DND-41 (cell line): ENCODE results near the gene TCF7L2.

Experiments
- ATAC-seq: fragments of 200-7000 bp; cut with Tn5 transposase; 3 replicates; pipeline ENCODE4 v1.9.1; 2021; ENCODE audit warnings: low read depth; ENCODE audit not compliant: insufficient read depth
- DNase-seq: peaks from one replicate; pipeline ENCODE4 v3.0.0-alpha.2; 2020
- H2AFZ ChIP-seq: 2 replicates; pipeline ENCODE4 v1.6.0; 2012; ENCODE audit warnings: low read depth, low read length
- H3K27ac ChIP-seq: 2 replicates; pipeline ENCODE4 v1.5.1; 2012; ENCODE audit warnings: low read length, inconsistent platforms
- H3K27me3 ChIP-seq: fragments of 200-600 bp; sonication (generic); 2 replicates; pipeline ENCODE4 v1.6.0; 2012; ENCODE audit warnings: low read length, mild to moderate bottlenecking, inconsistent platforms; ENCODE audit not compliant: insufficient read depth, poor library complexity
- H3K36me3 ChIP-seq: 2 replicates; pipeline ENCODE4 v1.5.1; 2012; ENCODE audit warnings: low read length, inconsistent platforms; ENCODE audit not compliant: insufficient read depth
- H3K4me1 ChIP-seq: 2 replicates; pipeline ENCODE4 v1.5.1; 2012; ENCODE audit warnings: mild to moderate bottlenecking, low read length; ENCODE audit not compliant: insufficient read depth
- H3K4me2 ChIP-seq: 2 replicates; pipeline ENCODE4 v1.6.0; 2012; ENCODE audit warnings: mild to moderate bottlenecking, moderate library complexity, low read length, inconsistent platforms; ENCODE audit not compliant: insufficient read depth
- H3K4me3 ChIP-seq, 2 experiments: fragments of 200-600 bp in 1 of 2; shearing (Covaris generic) in 1 of 2; 2 replicates each; pipeline ENCODE4 v1.5.1; 2012 to 2016; ENCODE audit warnings: inconsistent platforms in 2 of 2, low read length in 2 of 2, mild to moderate bottlenecking in 2 of 2, low read depth in 1 of 2, moderate library complexity in 1 of 2
- H3K79me2 ChIP-seq: 2 replicates; pipeline ENCODE4 v1.6.0; 2012; ENCODE audit warnings: low read length, inconsistent platforms; ENCODE audit not compliant: insufficient read depth
- H3K9ac ChIP-seq: 2 replicates; pipeline ENCODE4 v1.6.0; 2012; ENCODE audit warnings: low read depth, mild to moderate bottlenecking, inconsistent platforms, low read length, moderate library complexity
- H3K9me3 ChIP-seq: 2 replicates; pipeline ENCODE4 v1.5.1; 2012; ENCODE audit warnings: low read length, moderate library complexity, mild to moderate bottlenecking, inconsistent platforms; ENCODE audit not compliant: insufficient read depth, severe bottlenecking
- H4K20me1 ChIP-seq: 2 replicates; pipeline ENCODE4 v1.6.0; 2012; ENCODE audit warnings: low read length; ENCODE audit not compliant: insufficient read depth
- EZH2 ChIP-seq: IDR thresholded peaks from 3 replicates; pipeline ENCODE4 v1.6.1; 2012; ENCODE audit warnings: borderline replicate concordance, low read depth, mild to moderate bottlenecking, moderate library complexity, low read length, inconsistent platforms; ENCODE audit not compliant: severe bottlenecking
- TF ChIP-seq, protein P1 (sequence below): IDR thresholded peaks from 2 replicates; pipeline ENCODE4 v1.5.1; 2012; ENCODE audit warnings: borderline replicate concordance, low read length, moderate library complexity, mild to moderate bottlenecking; ENCODE audit not compliant: poor library complexity, severe bottlenecking; ENCODE audit errors: extremely low read depth

Gene TCF7L2

DNA sequence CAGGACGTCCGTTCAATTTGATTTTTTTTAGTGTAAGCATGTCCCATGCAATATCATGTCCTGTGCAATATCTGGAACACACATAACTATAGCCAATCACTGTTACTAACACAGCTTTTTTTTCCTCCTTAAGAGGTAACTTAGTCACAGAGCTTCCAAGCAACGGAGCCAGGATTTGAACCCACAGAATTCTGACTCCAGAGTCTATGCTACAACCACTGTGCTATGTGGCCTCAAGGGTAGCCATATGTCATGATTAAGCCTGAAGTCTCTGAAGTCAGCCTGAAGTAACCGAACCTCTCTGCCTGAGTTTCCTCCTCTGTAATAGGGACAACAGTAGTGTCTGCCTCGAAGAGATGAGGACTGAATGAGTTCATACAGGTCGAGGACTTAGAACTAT lies 42.2 kb upstream of the TCF7L2 start:
- Histone ChIP-seq H3K9me3 (no peaks in the 10 kb centered on the region), H3K27me3 (no peaks in the 10 kb centered on the region), H3K4me1 (no peaks in the 10 kb centered on the region), H3K4me3 (no peak overlapping the region), H3K9ac (no peak overlapping the region), H3K27ac (no peak overlapping the region), H3K79me2 (no peaks in the 10 kb centered on the region), H3K36me3 (no peaks in the 10 kb centered on the region), H2AFZ (no peak overlapping the region), H3K4me2 (no peak overlapping the region), H4K20me1 (no peaks in the 10 kb centered on the region)
- ATAC-seq: no peak
- no peak for TF ChIP-seq EZH2
- TF ChIP-seq, protein P1, sequence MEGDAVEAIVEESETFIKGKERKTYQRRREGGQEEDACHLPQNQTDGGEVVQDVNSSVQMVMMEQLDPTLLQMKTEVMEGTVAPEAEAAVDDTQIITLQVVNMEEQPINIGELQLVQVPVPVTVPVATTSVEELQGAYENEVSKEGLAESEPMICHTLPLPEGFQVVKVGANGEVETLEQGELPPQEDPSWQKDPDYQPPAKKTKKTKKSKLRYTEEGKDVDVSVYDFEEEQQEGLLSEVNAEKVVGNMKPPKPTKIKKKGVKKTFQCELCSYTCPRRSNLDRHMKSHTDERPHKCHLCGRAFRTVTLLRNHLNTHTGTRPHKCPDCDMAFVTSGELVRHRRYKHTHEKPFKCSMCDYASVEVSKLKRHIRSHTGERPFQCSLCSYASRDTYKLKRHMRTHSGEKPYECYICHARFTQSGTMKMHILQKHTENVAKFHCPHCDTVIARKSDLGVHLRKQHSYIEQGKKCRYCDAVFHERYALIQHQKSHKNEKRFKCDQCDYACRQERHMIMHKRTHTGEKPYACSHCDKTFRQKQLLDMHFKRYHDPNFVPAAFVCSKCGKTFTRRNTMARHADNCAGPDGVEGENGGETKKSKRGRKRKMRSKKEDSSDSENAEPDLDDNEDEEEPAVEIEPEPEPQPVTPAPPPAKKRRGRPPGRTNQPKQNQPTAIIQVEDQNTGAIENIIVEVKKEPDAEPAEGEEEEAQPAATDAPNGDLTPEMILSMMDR: no peak
- no peak for DNase-seq

DNA sequence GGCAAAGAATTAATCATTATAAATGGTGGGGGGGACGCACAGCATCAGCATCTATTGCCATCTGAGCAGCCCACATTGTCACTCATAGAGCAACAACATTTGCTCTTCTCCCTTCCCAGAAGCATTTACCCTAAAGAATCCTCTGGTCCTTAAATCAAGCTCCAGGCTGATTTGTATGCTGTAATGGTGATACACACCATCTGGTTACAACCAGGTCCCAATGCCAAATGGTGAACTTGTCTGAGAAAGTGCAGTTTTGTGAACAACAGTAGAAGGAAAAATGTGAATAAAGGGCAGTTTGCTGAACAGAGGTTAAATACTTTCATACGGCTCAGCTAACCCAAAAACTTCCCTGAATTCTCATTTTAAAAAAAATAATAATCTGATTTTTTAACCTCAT lies 38.8 kb upstream of the TCF7L2 start:
- Histone ChIP-seq H3K9ac (no peak overlapping the region), H3K9me3 (no peaks in the 10 kb centered on the region), H3K27me3 (no peaks in the 10 kb centered on the region), H3K36me3 (no peaks in the 10 kb centered on the region), H3K27ac (no peak overlapping the region), H3K79me2 (no peaks in the 10 kb centered on the region), H2AFZ (no peak overlapping the region), H3K4me3 (no peak overlapping the region), H4K20me1 (no peaks in the 10 kb centered on the region), H3K4me1 (no peaks in the 10 kb centered on the region), H3K4me2 (no peak overlapping the region)
- DNase-seq: no peak
- no peak for ATAC-seq
- no peak for TF ChIP-seq EZH2
- TF ChIP-seq, protein P1: no peak

DNA sequence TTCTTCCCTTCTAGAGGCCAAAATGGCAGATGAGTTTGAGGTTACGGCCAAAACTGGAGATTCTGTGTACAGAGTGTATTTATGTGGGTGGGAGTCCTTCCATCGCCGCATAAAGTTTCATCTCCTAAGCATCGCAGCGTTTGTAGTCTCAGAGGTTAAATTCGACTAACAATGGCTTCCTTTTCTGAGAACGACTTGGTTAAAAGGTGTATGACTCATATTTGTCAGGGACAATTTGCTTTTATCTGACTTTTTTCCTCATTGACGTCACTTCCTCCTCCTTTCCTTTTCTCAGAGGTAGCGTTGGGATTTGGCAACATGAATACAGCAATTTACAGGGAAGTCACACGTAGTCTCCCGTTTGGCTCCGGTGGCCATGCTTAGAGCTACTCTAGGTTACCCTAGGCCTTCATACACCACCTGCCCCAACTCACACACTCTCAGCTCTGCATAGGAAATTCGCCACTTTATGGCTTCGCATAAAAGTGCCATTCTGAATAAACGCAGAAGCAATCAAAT lies 37.6 kb upstream of the TCF7L2 start:
- H3K36me3 ChIP-seq: no peaks in the 10 kb centered on the region
- no peak overlapping the region for H2AFZ ChIP-seq
- H3K27ac ChIP-seq: no peak overlapping the region
- H3K4me1 ChIP-seq: no peaks in the 10 kb centered on the region
- H3K4me3 ChIP-seq: no peak overlapping the region
- H3K4me2 ChIP-seq: no peak overlapping the region
- no peaks in the 10 kb centered on the region for H3K27me3 ChIP-seq
- no peaks in the 10 kb centered on the region for H3K79me2 ChIP-seq
- H3K9me3 ChIP-seq: no peaks in the 10 kb centered on the region
- ATAC-seq: no peak
- no peak overlapping the region for H3K9ac ChIP-seq
- DNase-seq: no peak
- no peaks in the 10 kb centered on the region for H4K20me1 ChIP-seq
- TF ChIP-seq, protein P1: no peak
- TF ChIP-seq EZH2: no peak

DNA sequence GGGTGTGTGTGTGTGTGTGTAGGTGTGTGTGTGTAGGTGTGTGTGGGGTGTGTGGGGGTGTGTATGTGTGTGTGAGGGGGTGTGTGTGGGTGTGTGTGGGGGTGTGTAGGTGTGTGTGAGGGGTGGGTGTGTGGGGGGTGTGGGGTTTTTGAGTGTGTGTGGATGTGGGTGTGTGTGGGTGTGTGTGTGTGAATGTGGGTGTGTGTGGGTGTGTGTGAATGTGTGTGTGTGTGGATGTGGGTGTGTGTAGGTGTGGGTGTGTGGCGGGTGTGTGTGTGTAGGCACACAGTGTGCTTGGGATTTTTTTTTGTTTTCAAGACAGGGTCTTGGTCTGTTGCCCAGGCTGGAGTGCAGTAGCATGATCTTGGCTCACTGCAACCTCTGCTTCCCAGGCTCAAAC lies 36.8 kb upstream of the TCF7L2 start:
- no peak overlapping the region for H3K27ac ChIP-seq
- no peaks in the 10 kb centered on the region for H3K36me3 ChIP-seq
- H2AFZ ChIP-seq: no peak overlapping the region
- H3K9me3 ChIP-seq: no peaks in the 10 kb centered on the region
- no peak overlapping the region for H3K4me3 ChIP-seq
- H4K20me1 ChIP-seq: no peaks in the 10 kb centered on the region
- no peaks in the 10 kb centered on the region for H3K79me2 ChIP-seq
- no peak overlapping the region for H3K4me2 ChIP-seq
- no peaks in the 10 kb centered on the region for H3K4me1 ChIP-seq
- H3K27me3 ChIP-seq: no peaks in the 10 kb centered on the region
- no peak for ATAC-seq
- no peak for DNase-seq
- H3K9ac ChIP-seq: no peak overlapping the region
- TF ChIP-seq, protein P1: no peak
